GM19193 (cell line): Measurements from ENCODE around the gene MAP7D3.
"Not testable (repeated sequence)": the region's sequence is repeated elsewhere in the genome, so short reads cannot be mapped to it uniquely, and the experiment has no call there.

Source experiments
- POLR2A ChIP-seq: IDR thresholded peaks from 4 replicates; pipeline ENCODE4 v1.6.1; 2011; ENCODE audit not compliant: insufficient read depth, insufficient read length; ENCODE audit errors: extremely low read depth

MAP7D3 gene

GRCh38 chrX:136251041-136251991 lies at the start of gene MAP7D3:
Gene MAP7D3 (minus strand): TSS chrX:136251400. CDS start chrX:136251358, 42 bp downstream.
- peak; percentile 70 for TF ChIP-seq POLR2A

GRCh38 chrX:136300721-136301120 lies 49.5 kb upstream of the MAP7D3 start, which contains the start of gene ADGRG4:
Gene ADGRG4 (plus strand): TSS chrX:136300963. CDS start chrX:136308778, 7,815 bp downstream.
- not testable (repeated sequence) for TF ChIP-seq POLR2A

GRCh38 chrX:136295380-136295779 lies 44.2 kb upstream of the MAP7D3 start:
- no peak for TF ChIP-seq POLR2A

- TF ChIP-seq POLR2A, result no peak
Observed at GRCh38 chrX:136292656-136293055, 41.5 kb upstream of the MAP7D3 start.

GRCh38 chrX:136291824-136292223 lies 40.6 kb upstream of the MAP7D3 start:
- no peak for TF ChIP-seq POLR2A

GRCh38 chrX:136275553-136275952 lies 24.4 kb upstream of the MAP7D3 start:
- no peak for TF ChIP-seq POLR2A

- TF ChIP-seq POLR2A, result no peak
Observed at GRCh38 chrX:136273986-136274385, 22.8 kb upstream of the MAP7D3 start.

- no peak for TF ChIP-seq POLR2A
Observed at GRCh38 chrX:136272325-136272724, 21.1 kb upstream of the MAP7D3 start.

GRCh38 chrX:136271300-136271699 lies 20.1 kb upstream of the MAP7D3 start:
- TF ChIP-seq POLR2A, result no peak

GRCh38 chrX:136269921-136270320 lies 18.7 kb upstream of the MAP7D3 start:
- no peak for TF ChIP-seq POLR2A

- TF ChIP-seq POLR2A, result no peak
Observed at GRCh38 chrX:136268051-136269048, 17.1 kb upstream of the MAP7D3 start.

GRCh38 chrX:136266828-136267227 lies 15.6 kb upstream of the MAP7D3 start:
- no peak for TF ChIP-seq POLR2A

GRCh38 chrX:136262812-136263315 lies 11.7 kb upstream of the MAP7D3 start:
- no peak for TF ChIP-seq POLR2A

GRCh38 chrX:136262243-136262642 lies 11.0 kb upstream of the MAP7D3 start:
- no peak for TF ChIP-seq POLR2A

GRCh38 chrX:136261321-136261720 lies 10.1 kb upstream of the MAP7D3 start:
- TF ChIP-seq POLR2A, result no peak

- TF ChIP-seq POLR2A, result no peak
Observed at GRCh38 chrX:136260776-136261175, 9.6 kb upstream of the MAP7D3 start.

GRCh38 chrX:136259543-136259942 lies 8.3 kb upstream of the MAP7D3 start:
- TF ChIP-seq POLR2A, result no peak
